ENCODE measurements around the gene AATK. TPM values are rescaled to one million over a fixed set of nuclear protein-coding genes. Genes with fewer than 3 reads are reported as not detected.

Gene AATK
- total and polyA plus RNA-seq, 2 experiments from 2014 or later: 1.1 to 5.0 TPM

GRCh38 chr17:81159611-81160265, 6.3 kb downstream of the AATK start:
- Mint-ChIP-seq H3K27me3 (ENCODE audit: insufficient read depth, low read depth, poor library complexity) (peaks cover 8% of the 10 kb centered on the region), H3K36me3 (ENCODE audit: low read depth) (no peaks in the 10 kb centered on the region), H3K9me3 (no peaks in the 10 kb centered on the region), H3K4me3 (no peak overlapping the region), H3K27ac (no peak overlapping the region), H3K4me1 (no peaks in the 10 kb centered on the region)
- H4K20me1 ChIP-seq (replicated peaks; ENCODE audit: insufficient read depth): no peaks in the 10 kb centered on the region
- TF ChIP-seq ETS1 (IDR thresholded peaks at IDR 0.05) (no peak), JUNB (IDR thresholded peaks at IDR 0.05; ENCODE audit: unreplicated experiment) (no peak), CREB1 (CRISPR knock-in tag; IDR thresholded peaks at IDR 0.05; ENCODE audit: low read depth) (no peak), ZNF331 (CRISPR knock-in tag; IDR thresholded peaks at IDR 0.05; ENCODE audit: low read depth) (no peak), POLR2AphosphoS5 (IDR thresholded peaks at IDR 0.05; ENCODE audit: low read depth) (no peak), CTCF (conservative IDR thresholded peaks at IDR 0.05; ENCODE audit: low read depth in 2 of 2) (no peak), REST (IDR thresholded peaks at IDR 0.05; ENCODE audit: unreplicated experiment) (no peak)
- H3K4me1 ChIP-seq (ENCODE audit: insufficient read depth): no peaks in the 10 kb centered on the region
- ATAC-seq: no peak
- H2AFZ ChIP-seq: no peak overlapping the region
- H3K4me3 ChIP-seq: no peak overlapping the region
- no peak overlapping the region for H3K27ac ChIP-seq (ENCODE audit: low read depth)
- H3K79me2 ChIP-seq (replicated peaks; ENCODE audit: insufficient read depth): no peaks in the 10 kb centered on the region
- H3K9me2 ChIP-seq (ENCODE audit: insufficient read depth): no peaks in the 10 kb centered on the region
- H3K27me3 ChIP-seq (ENCODE audit: insufficient read depth): no peaks in the 10 kb centered on the region
- no peaks in the 10 kb centered on the region for H3K36me3 ChIP-seq (ENCODE audit: insufficient read depth)
- DNase-seq (ENCODE audit: low spot score): no peak
- no peak overlapping the region for H3K4me2 ChIP-seq
- H3F3A ChIP-seq (replicated peaks; ENCODE audit: low read depth): no peaks in the 10 kb centered on the region

Measured in GM23338 (cell line).